ENCODE results near the gene TMEM87A. TPM values are rescaled to one million over a fixed set of nuclear protein-coding genes. Genes with fewer than 3 reads are reported as not detected.

Gene TMEM87A
- total and polyA plus RNA-seq, 2 donors (not counting 1 experiment from before 2014, with no cell fraction given) = 44.8 to 61.8 TPM

- TF ChIP-seq EZH2 (IDR thresholded peaks at IDR 0.05; ENCODE audit: low read length, missing control alignments) = no peak
- TF ChIP-seq, protein P1, sequence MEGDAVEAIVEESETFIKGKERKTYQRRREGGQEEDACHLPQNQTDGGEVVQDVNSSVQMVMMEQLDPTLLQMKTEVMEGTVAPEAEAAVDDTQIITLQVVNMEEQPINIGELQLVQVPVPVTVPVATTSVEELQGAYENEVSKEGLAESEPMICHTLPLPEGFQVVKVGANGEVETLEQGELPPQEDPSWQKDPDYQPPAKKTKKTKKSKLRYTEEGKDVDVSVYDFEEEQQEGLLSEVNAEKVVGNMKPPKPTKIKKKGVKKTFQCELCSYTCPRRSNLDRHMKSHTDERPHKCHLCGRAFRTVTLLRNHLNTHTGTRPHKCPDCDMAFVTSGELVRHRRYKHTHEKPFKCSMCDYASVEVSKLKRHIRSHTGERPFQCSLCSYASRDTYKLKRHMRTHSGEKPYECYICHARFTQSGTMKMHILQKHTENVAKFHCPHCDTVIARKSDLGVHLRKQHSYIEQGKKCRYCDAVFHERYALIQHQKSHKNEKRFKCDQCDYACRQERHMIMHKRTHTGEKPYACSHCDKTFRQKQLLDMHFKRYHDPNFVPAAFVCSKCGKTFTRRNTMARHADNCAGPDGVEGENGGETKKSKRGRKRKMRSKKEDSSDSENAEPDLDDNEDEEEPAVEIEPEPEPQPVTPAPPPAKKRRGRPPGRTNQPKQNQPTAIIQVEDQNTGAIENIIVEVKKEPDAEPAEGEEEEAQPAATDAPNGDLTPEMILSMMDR (conservative IDR thresholded peaks at IDR 0.05 in 1 of 2, IDR thresholded peaks at IDR 0.05 in 1 of 2; ENCODE audit: low read depth in 1 of 2, low read length in 2 of 2) = no peak
- Histone ChIP-seq H3K36me3 (ENCODE audit: control insufficient read depth, insufficient read depth, low read length) (peaks cover 7% of the 10 kb centered on the region), H3K9me3 (ENCODE audit: control insufficient read depth, insufficient read depth, low read depth, low read length) (no peaks in the 10 kb centered on the region), H3K4me3 (replicated peaks in 1 of 4; ENCODE audit: control extremely low read depth in 1 of 4, insufficient read depth in 1 of 4, low read depth in 3 of 4, low read length in 4 of 4) (no peak overlapping the region), H3K9ac (ENCODE audit: insufficient read depth, low read length) (no peak overlapping the region), H3K79me2 (ENCODE audit: control insufficient read depth, insufficient read depth, low read length) (no peaks in the 10 kb centered on the region), H3K27ac (ENCODE audit: insufficient read depth, low read length) (no peak overlapping the region), H3K4me1 (ENCODE audit: control insufficient read depth, extremely low read depth, insufficient read depth, low read length) (no peaks in the 10 kb centered on the region), H2AFZ (ENCODE audit: low read length) (no peak overlapping the region), H3K4me2 (ENCODE audit: extremely low read depth, insufficient read depth, low read length) (no peak overlapping the region), H4K20me1 (ENCODE audit: control insufficient read depth, extremely low read depth, insufficient read depth, low read length) (no peaks in the 10 kb centered on the region), H3K27me3 (ENCODE audit: control insufficient read depth, insufficient read depth, low read length) (no peaks in the 10 kb centered on the region)
- no peak for DNase-seq (ENCODE audit: low read depth in 2 of 2)
Observed at GRCh38 chr15:42217568-42217967, 55.7 kb downstream of the TMEM87A start.

DNA sequence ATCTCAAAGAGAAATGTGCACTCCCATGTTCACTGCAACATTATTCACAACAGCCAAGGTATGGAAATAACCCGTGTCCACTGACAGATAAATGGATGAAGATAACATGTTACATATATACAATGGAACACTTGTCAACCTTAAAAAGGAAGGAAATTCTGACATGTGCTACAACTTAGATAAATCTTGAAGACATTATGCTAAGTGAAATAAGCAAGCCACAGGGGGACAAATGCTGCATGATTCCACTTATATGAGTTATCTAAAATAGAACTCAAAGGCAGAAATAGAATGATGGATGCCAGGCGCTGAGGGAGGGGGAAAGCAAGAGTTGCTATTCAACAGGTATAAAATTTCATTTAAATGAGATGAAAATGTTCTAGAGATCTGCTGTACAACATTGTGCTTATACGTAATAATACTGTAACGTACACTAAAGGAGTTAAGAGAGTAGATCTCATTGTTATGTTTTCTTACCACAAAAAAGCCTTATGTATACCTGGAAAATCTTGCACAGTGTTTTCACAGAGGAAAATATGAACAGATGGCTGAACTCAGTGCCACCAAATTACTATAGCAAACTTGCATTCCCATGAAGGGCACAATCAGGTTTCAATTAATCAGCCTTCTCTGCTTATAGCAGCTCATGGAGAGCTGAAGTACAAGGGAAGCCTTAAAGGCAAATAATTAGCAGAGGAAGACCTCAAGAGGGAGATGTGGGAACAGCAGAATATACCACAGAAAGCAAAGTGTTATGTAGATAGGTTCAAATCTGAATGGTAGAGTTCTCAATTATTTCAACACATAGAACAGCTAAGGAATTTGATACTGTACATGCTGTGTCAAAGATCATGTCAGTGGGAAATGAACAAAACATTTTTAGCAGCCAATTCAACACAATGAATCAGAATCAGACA is 57.1 kb downstream of the TMEM87A start:
- Histone ChIP-seq H3K4me2 (ENCODE audit: extremely low read depth, insufficient read depth, low read length) (no peak overlapping the region), H3K27me3 (ENCODE audit: control insufficient read depth, insufficient read depth, low read length) (no peaks in the 10 kb centered on the region), H3K9ac (ENCODE audit: insufficient read depth, low read length) (no peak overlapping the region), H4K20me1 (ENCODE audit: control insufficient read depth, extremely low read depth, insufficient read depth, low read length) (no peaks in the 10 kb centered on the region), H3K4me1 (ENCODE audit: control insufficient read depth, extremely low read depth, insufficient read depth, low read length) (no peaks in the 10 kb centered on the region), H3K36me3 (ENCODE audit: control insufficient read depth, insufficient read depth, low read length) (peaks cover 7% of the 10 kb centered on the region), H3K27ac (ENCODE audit: insufficient read depth, low read length) (no peak overlapping the region), H2AFZ (ENCODE audit: low read length) (no peak overlapping the region), H3K79me2 (ENCODE audit: control insufficient read depth, insufficient read depth, low read length) (no peaks in the 10 kb centered on the region), H3K9me3 (ENCODE audit: control insufficient read depth, insufficient read depth, low read depth, low read length) (no peaks in the 10 kb centered on the region), H3K4me3 (replicated peaks in 1 of 4; ENCODE audit: control extremely low read depth in 1 of 4, insufficient read depth in 1 of 4, low read depth in 3 of 4, low read length in 4 of 4) (no peak overlapping the region)
- TF ChIP-seq, protein P1 (conservative IDR thresholded peaks at IDR 0.05 in 1 of 2, IDR thresholded peaks at IDR 0.05 in 1 of 2; ENCODE audit: low read depth in 1 of 2, low read length in 2 of 2) = no peak
- no peak for TF ChIP-seq EZH2 (IDR thresholded peaks at IDR 0.05; ENCODE audit: low read length, missing control alignments)
- DNase-seq (ENCODE audit: low read depth in 2 of 2) = peak in 1 of 2 donors; percentile 13

- Histone ChIP-seq H3K36me3 (ENCODE audit: control insufficient read depth, insufficient read depth, low read length) (peaks cover 7% of the 10 kb centered on the region), H3K9me3 (ENCODE audit: control insufficient read depth, insufficient read depth, low read depth, low read length) (no peaks in the 10 kb centered on the region), H3K4me3 (replicated peaks in 1 of 4; ENCODE audit: control extremely low read depth in 1 of 4, insufficient read depth in 1 of 4, low read depth in 3 of 4, low read length in 4 of 4) (no peak overlapping the region), H3K4me1 (ENCODE audit: control insufficient read depth, extremely low read depth, insufficient read depth, low read length) (no peaks in the 10 kb centered on the region), H4K20me1 (ENCODE audit: control insufficient read depth, extremely low read depth, insufficient read depth, low read length) (no peaks in the 10 kb centered on the region), H3K79me2 (ENCODE audit: control insufficient read depth, insufficient read depth, low read length) (no peaks in the 10 kb centered on the region), H3K27me3 (ENCODE audit: control insufficient read depth, insufficient read depth, low read length) (no peaks in the 10 kb centered on the region), H3K27ac (ENCODE audit: insufficient read depth, low read length) (no peak overlapping the region), H2AFZ (ENCODE audit: low read length) (no peak overlapping the region), H3K9ac (ENCODE audit: insufficient read depth, low read length) (no peak overlapping the region), H3K4me2 (ENCODE audit: extremely low read depth, insufficient read depth, low read length) (no peak overlapping the region)
- DNase-seq (ENCODE audit: low read depth in 2 of 2) = no peak
- TF ChIP-seq, protein P1 (conservative IDR thresholded peaks at IDR 0.05 in 1 of 2, IDR thresholded peaks at IDR 0.05 in 1 of 2; ENCODE audit: low read depth in 1 of 2, low read length in 2 of 2) = no peak
- no peak for TF ChIP-seq EZH2 (IDR thresholded peaks at IDR 0.05; ENCODE audit: low read length, missing control alignments)
Observed at GRCh38 chr15:42214600-42214999, 58.6 kb downstream of the TMEM87A start.
